Mesothelial cell of epicardium (in vitro differentiated cells): ENCODE data around the gene C1QA. TPM values are rescaled to one million over a fixed set of nuclear protein-coding genes. Genes with fewer than 3 reads are reported as not detected.

Experiments used
- DNase-seq, 2 experiments: peaks; one replicate each; pipeline ENCODE4 v3.0.0; 2021; ENCODE audit warnings: low spot score in 2 of 2; ENCODE audit not compliant: unreplicated experiment in 2 of 2
- H3K27ac Mint-ChIP-seq: 2 replicates; pipeline ENCODE4 v1.8.0; 2021; ENCODE audit warnings: mixed read lengths
- H3K27me3 Mint-ChIP-seq: 2 replicates; pipeline ENCODE4 v1.8.0; 2021; ENCODE audit warnings: low read depth, mixed read lengths
- H3K36me3 Mint-ChIP-seq: 2 replicates; pipeline ENCODE4 v1.8.0; 2021; ENCODE audit warnings: mixed read lengths
- H3K4me1 Mint-ChIP-seq: 2 replicates; pipeline ENCODE4 v1.8.0; 2021; ENCODE audit warnings: mixed read lengths
- H3K4me3 Mint-ChIP-seq: 2 replicates; pipeline ENCODE4 v1.8.0; 2021; ENCODE audit warnings: mild to moderate bottlenecking, moderate library complexity, mixed read lengths
- H3K9me3 Mint-ChIP-seq: 2 replicates; pipeline ENCODE4 v1.8.0; 2021; ENCODE audit warnings: mixed read lengths
- microRNA-seq: library from miRNA; unstranded; fragments of <30 nt; microRNA quantifications from one replicate; pipeline ENCODE4 v1.2.0, GENCODE V29; 2021; ENCODE audit warnings: inconsistent platforms, mixed read lengths
- total RNA-seq: library from RNA; stranded (reverse); gene quantifications from 3 replicates; pipeline ENCODE4 v1.2.1, GENCODE V29; 2021
- TF ChIP-seq, protein P1 (sequence below): fragments of 200-600 bp; sonication (generic); IDR thresholded peaks from one replicate; pipeline ENCODE4 v1.5.0; 2021; ENCODE audit warnings: antibody characterized with exemption; ENCODE audit not compliant: unreplicated experiment

Gene C1QA
- total RNA-seq, 1 donor from 2014 or later = not detected

DNA sequence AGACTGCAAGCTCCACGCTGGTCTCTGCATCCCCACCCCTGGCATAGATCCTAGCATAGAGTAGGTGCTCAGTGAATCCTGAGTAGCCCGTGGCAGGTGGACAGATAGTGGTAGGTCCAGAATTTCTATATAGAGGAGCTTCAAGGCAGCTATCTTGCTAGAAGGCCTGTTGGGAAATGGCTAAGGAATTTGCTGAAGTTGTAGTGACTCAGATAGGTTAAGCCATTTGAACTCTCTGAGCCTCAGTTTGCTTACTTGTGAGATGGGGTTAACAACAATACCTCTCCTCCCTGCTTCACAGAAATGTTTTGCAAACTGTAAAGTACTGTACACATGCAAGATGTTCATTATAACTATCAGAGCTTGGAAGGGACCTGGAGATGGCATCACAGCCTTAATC is 50.8 kb downstream of the C1QA start:
- TF ChIP-seq, protein P1, sequence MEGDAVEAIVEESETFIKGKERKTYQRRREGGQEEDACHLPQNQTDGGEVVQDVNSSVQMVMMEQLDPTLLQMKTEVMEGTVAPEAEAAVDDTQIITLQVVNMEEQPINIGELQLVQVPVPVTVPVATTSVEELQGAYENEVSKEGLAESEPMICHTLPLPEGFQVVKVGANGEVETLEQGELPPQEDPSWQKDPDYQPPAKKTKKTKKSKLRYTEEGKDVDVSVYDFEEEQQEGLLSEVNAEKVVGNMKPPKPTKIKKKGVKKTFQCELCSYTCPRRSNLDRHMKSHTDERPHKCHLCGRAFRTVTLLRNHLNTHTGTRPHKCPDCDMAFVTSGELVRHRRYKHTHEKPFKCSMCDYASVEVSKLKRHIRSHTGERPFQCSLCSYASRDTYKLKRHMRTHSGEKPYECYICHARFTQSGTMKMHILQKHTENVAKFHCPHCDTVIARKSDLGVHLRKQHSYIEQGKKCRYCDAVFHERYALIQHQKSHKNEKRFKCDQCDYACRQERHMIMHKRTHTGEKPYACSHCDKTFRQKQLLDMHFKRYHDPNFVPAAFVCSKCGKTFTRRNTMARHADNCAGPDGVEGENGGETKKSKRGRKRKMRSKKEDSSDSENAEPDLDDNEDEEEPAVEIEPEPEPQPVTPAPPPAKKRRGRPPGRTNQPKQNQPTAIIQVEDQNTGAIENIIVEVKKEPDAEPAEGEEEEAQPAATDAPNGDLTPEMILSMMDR = no peak
- no peak overlapping the region for H3K4me3 Mint-ChIP-seq
- no peaks in the 10 kb centered on the region for H3K9me3 Mint-ChIP-seq
- H3K4me1 Mint-ChIP-seq = peaks cover 47% of the 10 kb centered on the region
- peaks cover 2% of the 10 kb centered on the region for H3K27me3 Mint-ChIP-seq
- H3K27ac Mint-ChIP-seq = no peak overlapping the region
- no peaks in the 10 kb centered on the region for H3K36me3 Mint-ChIP-seq
- no peak for DNase-seq

DNA sequence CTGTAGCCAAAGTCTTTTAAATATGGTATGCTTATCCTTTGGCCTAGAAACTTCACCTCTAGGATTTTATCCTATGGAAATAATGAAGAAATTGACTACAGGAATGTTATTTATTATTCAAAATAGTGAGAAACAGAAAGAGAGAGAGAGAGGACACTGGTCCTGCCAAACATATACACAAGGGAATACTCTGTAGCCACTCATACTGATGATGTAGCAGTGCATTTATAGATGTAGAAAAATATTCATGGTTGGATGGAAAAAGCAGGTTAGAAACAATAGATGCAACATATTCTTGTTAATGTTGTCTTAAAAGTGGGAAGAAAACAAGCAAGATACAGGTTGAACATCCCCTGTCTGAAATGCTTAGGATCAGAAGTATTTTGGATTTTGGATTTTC is 52.0 kb downstream of the C1QA start:
- Mint-ChIP-seq H3K27ac (no peak overlapping the region), H3K9me3 (no peaks in the 10 kb centered on the region), H3K27me3 (peaks cover 2% of the 10 kb centered on the region), H3K4me3 (no peak overlapping the region), H3K4me1 (peaks cover 43% of the 10 kb centered on the region), H3K36me3 (no peaks in the 10 kb centered on the region)
- no peak for DNase-seq
- TF ChIP-seq, protein P1 = no peak

Small RNA genes lying within 50 kb of the gene (microRNA-seq; reads per million reads assigned to microRNA genes)
- gene MIR6127 = not detected

Other genes with a start within 250 kb of the C1QA start
- 24.3 to 26.8 TPM (median 24.8 TPM) in 3 replicates for gene ZBTB40, start 184.8 kb upstream of the C1QA start, total RNA-seq
- gene EPHA8, start 73.1 kb upstream of the C1QA start, total RNA-seq = 0.09 TPM in 1 of 3 replicates, not detected in the others
- gene C1QC, start 7.0 kb downstream of the C1QA start, total RNA-seq = not detected in 3 replicates
- not detected in 3 replicates for gene C1QB, start 16.6 kb downstream of the C1QA start, total RNA-seq
- gene EPHB2, start 74.2 kb downstream of the C1QA start, total RNA-seq = 125 to 133 TPM (median 130 TPM) in 3 replicates